H54 (cell line): Measurements from ENCODE around the gene GRK7.
"Not testable (repeated sequence)": the region's sequence is repeated elsewhere in the genome, so short reads cannot be mapped to it uniquely, and the experiment has no call there.

Experiments
- DNase-seq: peaks from one replicate; pipeline ENCODE4 v3.0.0; 2011; ENCODE audit warnings: low spot score, mixed read lengths; ENCODE audit not compliant: insufficient read length
- FAIRE-seq: peaks from 3 replicates; lab custom pipeline; 2011; peaks lifted over from hg19 to GRCh38; lab: Jason Lieb, UNC
- POLR2A ChIP-seq: IDR thresholded peaks from 2 replicates; pipeline ENCODE4 v1.6.1; 2011; ENCODE audit warnings: low read depth, mild to moderate bottlenecking, low read length

GRK7 gene

DNA sequence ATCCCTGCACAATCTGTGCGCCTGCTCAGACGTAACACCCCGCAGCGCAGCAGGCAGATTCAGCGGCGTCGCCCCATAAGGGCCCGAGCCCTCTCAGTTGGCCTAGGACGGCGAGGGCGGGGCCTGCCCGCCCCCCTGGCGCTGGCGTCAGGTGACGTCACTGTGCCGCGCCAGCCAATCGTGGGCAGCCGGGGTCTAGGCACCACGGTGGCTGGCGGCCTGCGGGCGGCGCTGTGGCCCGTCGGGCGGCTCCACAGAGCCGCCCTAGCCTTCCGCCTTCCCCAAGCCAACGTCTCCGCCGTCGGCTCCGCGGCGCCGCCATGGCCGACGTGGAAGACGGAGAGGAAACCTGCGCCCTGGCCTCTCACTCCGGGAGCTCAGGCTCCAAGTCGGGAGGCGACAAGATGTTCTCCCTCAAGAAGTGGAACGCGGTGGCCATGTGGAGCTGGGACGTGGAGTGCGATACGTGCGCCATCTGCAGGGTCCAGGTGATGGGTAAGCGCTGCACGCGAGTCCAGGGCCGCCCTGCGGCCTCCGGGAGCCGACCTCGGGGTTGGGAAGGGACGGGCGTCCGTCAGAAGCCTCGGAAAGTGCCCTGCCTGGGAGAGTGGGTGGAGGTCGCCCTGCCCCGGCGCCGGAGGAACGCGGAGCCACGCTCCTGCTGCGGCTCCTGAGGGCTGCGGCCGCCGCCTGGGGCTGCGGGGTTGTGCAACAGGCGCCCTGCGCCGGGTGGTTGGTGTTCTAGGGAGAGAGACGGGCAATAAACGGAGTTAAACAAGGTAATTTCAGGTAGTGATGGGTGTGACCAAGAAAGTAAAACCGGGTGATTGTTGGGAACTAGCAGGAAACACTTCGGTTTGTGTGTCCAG lies 25.0 kb upstream of the GRK7 start, which contains the start of gene RNF7:
Gene RNF7, plus strand, starts transcription at position 277 of the 869 bp plus-strand sequence. Its CDS starts 44 bp downstream, at position 321.
- no peak; the same call in 1 of the 2 replicates for TF ChIP-seq POLR2A
- FAIRE-seq (peak; percentile 93), DNase-seq (peak; percentile 88)

DNA sequence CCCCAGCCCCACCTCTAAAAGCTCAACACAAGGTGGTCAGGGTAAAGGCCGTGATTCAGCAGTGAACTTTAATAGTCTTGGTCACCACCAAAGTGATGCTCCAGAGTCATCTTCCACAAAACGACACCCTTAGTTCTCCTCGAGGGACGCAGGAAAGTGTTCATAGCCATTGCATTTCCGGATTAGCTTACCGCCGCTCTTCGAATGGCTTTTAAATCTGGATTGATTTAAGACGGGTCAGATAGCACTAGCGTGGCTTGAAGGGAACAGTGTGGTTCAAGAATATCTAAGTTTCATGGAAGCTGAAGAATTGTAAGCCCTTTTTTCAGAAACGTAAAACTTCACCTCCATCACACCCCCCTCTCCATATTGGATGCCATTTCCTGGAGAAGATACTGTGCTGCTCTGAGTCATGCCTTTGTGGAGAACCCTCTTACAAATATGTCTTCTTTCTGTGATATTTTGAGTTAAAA lies 24.3 kb upstream of the GRK7 start:
- no peak for TF ChIP-seq POLR2A
- FAIRE-seq: no peak
- peak; percentile 24 for DNase-seq

DNA sequence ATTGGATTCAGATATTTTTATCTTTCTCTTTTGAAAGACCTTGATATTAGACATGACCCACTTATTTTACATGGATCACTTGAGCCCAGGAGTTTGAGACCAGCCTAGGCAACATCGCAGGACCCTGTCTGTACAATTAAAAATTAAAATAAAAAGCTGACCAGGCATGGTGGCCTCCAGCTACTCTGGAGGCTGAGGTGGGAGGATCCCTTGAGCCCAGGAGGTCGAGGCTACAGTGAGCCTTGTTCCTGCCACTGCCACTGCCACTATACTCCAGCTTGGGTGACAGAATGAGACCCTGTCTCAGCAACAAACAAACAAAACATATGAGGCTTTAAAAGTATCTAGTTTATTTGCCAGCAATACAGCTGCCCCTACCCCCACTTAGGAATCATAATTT lies 23.5 kb upstream of the GRK7 start:
- TF ChIP-seq POLR2A: no peak
- FAIRE-seq (no peak), DNase-seq (no peak)

DNA sequence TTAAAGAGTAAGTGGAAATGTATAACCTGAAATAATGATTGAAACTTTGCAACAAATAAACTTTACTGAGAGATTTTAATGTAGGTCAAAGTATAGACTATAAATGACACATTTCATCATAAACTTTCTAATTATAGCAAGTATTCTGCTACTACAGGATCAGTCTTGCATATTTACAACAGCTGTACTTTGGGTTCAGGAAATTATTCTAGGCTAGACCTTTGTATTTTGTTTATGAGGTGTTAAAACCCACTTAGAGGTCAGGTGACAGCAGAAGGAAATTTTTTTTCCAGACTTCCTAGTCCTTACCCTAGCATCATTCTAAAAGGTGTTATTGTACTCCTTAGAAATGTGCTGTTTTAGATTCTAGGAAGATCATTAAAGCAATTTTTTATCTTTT lies 22.9 kb upstream of the GRK7 start:
- no peak for DNase-seq
- no peak for TF ChIP-seq POLR2A
- no peak for FAIRE-seq

DNA sequence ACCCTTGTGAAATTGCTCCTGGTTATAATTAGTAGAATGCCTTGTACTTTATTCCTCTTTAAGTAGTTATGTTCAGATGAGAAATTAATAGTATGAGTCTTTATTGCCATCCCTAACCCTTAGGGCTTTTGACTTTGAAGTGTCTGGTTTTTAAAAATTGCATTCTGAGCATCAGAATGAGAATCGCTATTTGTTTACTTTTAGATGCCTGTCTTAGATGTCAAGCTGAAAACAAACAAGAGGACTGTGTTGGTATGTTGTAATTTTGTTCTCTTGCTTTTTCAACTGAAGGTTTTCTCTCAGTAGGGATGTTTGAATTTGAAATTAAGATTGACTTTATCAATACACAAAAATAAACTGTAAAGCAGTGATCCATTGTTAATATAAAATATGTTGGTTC lies 19.9 kb upstream of the GRK7 start:
- DNase-seq: no peak
- TF ChIP-seq POLR2A: no peak
- no peak for FAIRE-seq

DNA sequence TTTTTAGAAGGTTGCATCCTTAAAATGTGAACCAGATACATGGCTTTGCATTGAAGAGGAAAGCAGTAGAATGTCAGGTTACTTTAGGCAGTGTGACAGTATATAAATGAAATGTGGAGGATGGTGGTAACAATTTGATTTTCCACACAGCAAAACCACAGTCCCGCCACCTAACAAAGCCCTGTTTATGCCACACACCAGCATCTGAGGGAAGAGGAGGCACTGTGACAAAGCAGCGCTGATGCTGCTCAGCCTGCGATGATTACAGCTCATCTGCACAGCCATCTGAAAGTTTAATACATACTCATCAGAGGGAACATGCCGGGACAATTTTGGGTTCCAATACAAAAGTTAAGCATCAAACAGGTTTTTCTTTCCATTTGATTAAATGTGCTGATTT lies 16.2 kb upstream of the GRK7 start:
- DNase-seq: no peak
- TF ChIP-seq POLR2A: no peak
- no peak for FAIRE-seq

DNA sequence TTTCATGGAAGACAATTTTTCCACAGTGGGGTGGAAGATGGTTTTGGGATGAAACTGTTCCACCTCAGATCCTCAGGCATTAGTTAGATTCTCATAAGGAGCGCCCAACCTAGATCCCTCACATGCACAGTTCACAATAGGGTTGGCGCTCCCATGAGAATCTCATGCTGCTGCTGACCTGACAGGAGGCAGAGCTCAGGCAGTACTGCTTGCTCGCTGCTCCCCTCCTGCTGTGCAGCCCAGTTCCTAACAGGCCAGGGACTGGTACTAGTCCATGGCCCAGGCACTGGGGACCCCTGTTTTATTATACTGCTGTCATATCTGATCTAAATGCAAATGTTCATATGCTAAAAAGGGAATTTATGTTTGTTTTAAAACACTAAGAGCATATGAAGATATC lies 9.8 kb upstream of the GRK7 start:
- TF ChIP-seq POLR2A: no peak
- FAIRE-seq (no peak), DNase-seq (no peak)

DNA sequence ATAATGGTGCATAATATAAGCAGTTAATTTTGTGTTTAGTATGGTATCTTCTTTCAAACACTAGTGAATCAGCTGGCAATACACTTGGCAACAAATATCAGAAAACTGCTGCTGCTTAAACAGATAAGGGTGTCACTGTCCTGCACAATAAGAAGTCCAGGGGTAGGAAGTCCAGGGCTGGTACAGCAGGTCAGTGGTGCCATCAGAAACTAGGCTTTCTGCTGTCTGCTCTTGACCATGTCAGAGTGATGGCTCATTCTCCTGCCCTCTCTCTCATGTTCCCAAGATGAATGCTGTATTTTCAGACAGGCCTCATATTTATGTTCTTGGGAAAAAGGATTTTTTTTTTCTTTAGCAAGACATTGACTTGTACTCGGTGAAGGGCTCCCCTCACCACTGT lies 9.2 kb upstream of the GRK7 start:
- DNase-seq (no peak), FAIRE-seq (no peak)
- TF ChIP-seq POLR2A: no peak

DNA sequence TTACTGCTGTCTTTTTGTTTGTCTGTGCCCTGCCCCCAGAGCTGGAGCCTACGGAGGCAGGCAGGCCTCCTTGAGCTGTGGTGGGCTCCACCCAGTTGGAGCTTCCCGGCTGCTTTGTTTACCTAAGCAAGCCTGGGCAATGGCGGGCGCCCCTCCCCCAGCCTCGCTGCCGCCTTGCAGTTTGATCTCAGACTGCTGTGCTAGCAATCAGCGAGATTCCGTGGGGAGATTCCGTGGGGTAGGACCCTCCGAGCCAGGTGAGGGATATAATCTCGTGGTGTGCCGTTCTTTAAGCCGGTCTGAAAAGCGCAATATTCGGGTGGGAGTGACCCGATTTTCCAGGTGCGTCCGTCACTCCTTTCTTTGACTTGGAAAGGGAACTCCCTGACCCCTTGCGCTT lies 656 bp upstream of the GRK7 start:
- DNase-seq, FAIRE-seq: not testable (repeated sequence)

DNA sequence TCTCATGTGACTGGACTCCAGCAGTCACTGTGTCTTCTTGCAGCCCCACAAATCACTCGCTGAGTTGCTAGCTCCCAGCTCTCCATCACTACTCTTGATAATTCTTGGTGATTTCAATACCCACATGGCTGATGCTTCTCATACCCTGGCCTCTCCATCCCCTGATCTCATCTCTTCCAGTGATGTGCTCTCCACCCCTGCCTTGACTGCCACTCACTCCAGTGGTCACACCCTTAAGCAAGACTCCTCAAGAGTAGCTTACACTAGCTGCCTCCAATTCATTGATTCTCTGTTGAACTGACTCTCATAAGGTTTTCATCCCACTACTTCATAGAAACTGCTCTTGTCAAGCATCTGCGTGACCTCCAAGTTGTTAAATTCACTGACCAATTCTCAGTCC lies 837 bp downstream of the GRK7 start:
- no peak for DNase-seq
- no peak for FAIRE-seq
- TF ChIP-seq POLR2A: no peak

DNA sequence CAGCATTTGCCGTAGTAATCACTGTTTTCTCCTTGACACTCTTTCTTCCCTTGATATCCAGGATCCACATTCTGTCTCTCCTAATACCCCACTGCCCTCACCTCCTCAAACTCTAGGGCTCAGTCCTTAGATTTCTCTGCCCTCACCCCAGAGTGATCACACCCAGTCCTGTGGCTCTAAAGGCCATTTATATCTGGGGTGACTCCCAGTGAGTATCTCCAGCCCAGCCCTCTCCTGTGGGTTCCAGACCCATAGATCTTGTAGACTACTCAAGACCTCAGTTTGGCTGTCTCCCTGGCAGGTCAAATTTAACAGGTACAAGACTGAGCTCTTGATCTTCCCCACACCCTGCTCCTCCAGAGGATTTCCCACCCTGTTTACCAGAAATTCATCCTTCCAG lies 1.3 kb downstream of the GRK7 start:
- FAIRE-seq: no peak
- TF ChIP-seq POLR2A: no peak
- DNase-seq: no peak

DNA sequence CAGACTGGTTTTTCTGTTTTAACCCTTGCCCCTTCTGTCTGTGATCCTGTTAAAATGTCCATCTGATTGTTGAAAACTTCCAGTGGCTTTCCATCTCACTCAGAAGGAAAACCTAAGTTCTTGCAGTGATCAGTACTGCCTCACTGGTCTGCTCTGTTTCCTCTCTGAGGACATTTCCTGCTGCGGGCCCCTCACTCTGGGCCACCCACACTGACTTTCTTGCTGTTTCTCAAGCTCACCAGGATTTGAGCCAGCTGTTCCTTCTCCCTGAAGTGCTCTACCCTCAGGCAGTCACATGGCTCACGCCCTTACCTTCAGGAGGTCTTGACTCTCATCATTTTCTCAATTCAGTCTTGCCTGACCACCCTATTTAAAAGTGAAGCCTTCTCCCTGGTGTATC lies 1.8 kb downstream of the GRK7 start:
- FAIRE-seq: no peak
- no peak for DNase-seq
- TF ChIP-seq POLR2A: no peak

DNA sequence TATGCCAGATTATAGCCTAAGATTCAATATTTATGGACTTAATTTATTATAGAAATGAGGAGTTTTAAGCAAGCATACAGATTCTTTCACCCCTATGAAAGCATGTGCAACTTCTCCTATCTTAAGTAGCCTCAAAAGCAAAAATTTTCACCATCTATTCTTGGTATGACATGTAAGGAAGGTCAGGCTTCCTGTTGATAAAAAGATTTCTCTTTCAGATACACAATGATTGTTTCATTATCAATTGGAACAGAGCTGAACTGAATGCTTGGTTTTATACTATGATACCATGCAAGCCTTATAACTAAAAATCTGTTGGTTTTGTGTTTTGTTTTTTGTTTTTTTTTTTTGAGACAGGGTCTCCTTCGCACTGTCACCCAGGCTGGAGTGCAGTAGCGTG lies 3.9 kb downstream of the GRK7 start:
- FAIRE-seq (no peak), DNase-seq (no peak)
- no peak for TF ChIP-seq POLR2A

DNA sequence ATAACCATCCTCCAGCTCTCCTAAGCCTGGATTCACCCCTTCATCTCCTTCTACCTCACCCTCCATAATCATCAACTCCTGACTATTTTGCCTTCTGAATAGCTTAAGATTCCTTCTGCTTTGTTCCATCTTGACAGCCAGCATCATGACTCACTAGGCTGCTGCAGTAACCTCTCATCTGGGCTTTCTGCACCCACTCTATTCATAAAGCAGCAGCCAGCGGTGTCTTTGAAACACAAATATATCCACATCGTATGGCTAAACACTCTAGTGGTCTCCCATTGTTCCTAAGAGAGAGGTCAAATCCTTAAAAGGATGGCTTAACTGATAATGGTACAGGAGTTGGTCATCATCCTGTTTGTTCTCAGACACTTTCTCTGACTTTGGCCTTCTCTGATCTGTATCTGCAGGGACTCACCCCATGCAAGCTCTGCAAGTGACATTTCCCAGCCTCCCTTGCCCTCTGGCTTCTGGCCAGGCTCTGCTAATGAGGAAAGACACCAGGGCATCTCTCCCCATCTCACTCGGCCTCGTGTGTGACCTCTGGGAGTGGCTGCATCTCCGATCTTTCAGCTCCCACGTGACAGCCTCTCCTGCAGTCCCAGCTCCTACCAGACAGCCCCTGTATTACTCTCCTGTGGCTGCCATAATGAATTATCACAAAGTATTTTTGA lies 6.2 kb downstream of the GRK7 start:
- DNase-seq: no peak
- TF ChIP-seq POLR2A: no peak
- no peak for FAIRE-seq
